Measurements from ENCODE around the gene FOXF2. TPM values are rescaled to one million over a fixed set of nuclear protein-coding genes. Genes with fewer than 3 reads are reported as not detected.

FOXF2 gene
- total RNA-seq, 4 donors from 2014 or later = 9.0 to 45.2 (median 13.5) TPM

DNA sequence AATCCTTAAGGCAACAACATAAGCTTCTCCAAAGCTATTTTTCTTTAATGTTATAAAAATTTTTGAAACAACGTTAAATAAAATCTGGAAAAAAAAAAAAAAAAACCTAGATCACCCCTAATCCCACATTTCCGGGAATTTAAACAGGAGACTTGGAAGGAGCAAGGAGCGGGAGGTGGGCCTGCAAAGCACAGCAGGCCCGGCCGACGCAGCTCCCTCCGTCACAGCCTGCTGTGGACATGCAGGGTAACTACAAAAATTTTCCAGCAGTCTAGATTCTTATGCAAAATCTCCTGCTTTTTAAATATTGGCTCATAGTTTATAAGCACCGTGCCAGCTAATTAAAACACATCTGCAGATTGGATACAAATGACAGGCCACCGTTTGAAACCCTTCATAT, 23.5 kb downstream of the FOXF2 start:
- no peaks in the 10 kb centered on the region for H3K4me1 ChIP-seq
- intact Hi-C loops (cut with DNase I; ENCODE audit: low total_unique reads) = no loop called here
- no peak overlapping the region for H3K4me3 ChIP-seq
- 59 to 70% methylated on average over 8 to 9 of the region's 9 CpGs for WGBS, 2 donors (ENCODE audit: low coverage in 1 of 2)
- peak overlapping the region in 2 of 4 donors; percentile 0 to 2 for H3K27ac ChIP-seq
- H3K9me3 ChIP-seq = no peaks in the 10 kb centered on the region
- TF ChIP-seq POLR2AphosphoS5 (IDR thresholded peaks at IDR 0.05) = no peak
- H3K36me3 ChIP-seq = no peaks in the 10 kb centered on the region
- peaks cover 8% of the 10 kb centered on the region for H3K27me3 ChIP-seq
- DNase-seq = no peak
- in situ Hi-C loops (cut with MboI; ENCODE audit: low pct_ligation_motif_present in 1 of 4, low pct_unique_long_range_greater_than_20kb in 1 of 4, low sequenced_read_pairs in 3 of 4) = loop anchor here in 2 of 4 donors (10.0 to 25.0 kb wide), 2 partner anchors 626 to 818 kb away; no protein-coding TSS in a partner anchor

GRCh38 chr6:1415416-1416063, 26.2 kb downstream of the FOXF2 start:
- no peak for DNase-seq
- intact Hi-C loops (cut with DNase I; ENCODE audit: low total_unique reads) (no loop called here), in situ Hi-C loops (cut with MboI; ENCODE audit: low pct_ligation_motif_present in 1 of 4, low pct_unique_long_range_greater_than_20kb in 1 of 4, low sequenced_read_pairs in 3 of 4) (loop anchor here in 2 of 4 donors (10.0 to 25.0 kb wide), 2 partner anchors 628 to 821 kb away; no protein-coding TSS in a partner anchor)
- no peaks in the 10 kb centered on the region for H3K9me3 ChIP-seq
- no peak for TF ChIP-seq POLR2A (IDR thresholded peaks at IDR 0.05)
- TF ChIP-seq CTCF (IDR thresholded peaks at IDR 0.05) = no peak
- TF ChIP-seq POLR2AphosphoS5 (IDR thresholded peaks at IDR 0.05) = no peak
- TF ChIP-seq EP300 (IDR thresholded peaks at IDR 0.05; ENCODE audit: low read depth) = no peak
- no peaks in the 10 kb centered on the region for H3K4me1 ChIP-seq
- H3K4me3 ChIP-seq = no peak overlapping the region
- no peak overlapping the region for H3K27ac ChIP-seq
- H3K27me3 ChIP-seq = no peaks in the 10 kb centered on the region
- H3K36me3 ChIP-seq = no peaks in the 10 kb centered on the region
- WGBS, 2 donors (ENCODE audit: low coverage in 1 of 2) = 80 to 85% methylated on average over 8 to 10 of the region's 10 CpGs

GRCh38 chr6:1416191-1416760, 26.9 kb downstream of the FOXF2 start:
- H3K4me1 ChIP-seq = no peaks in the 10 kb centered on the region
- H3K27me3 ChIP-seq = peaks cover 1% of the 10 kb centered on the region
- in situ Hi-C loops (cut with MboI; ENCODE audit: low pct_ligation_motif_present in 1 of 4, low pct_unique_long_range_greater_than_20kb in 1 of 4, low sequenced_read_pairs in 3 of 4) (loop anchor here in 2 of 4 donors (10.0 to 25.0 kb wide), 2 partner anchors 629 to 821 kb away; no protein-coding TSS in a partner anchor), intact Hi-C loops (cut with DNase I; ENCODE audit: low total_unique reads) (no loop called here)
- DNase-seq = no peak
- H3K36me3 ChIP-seq = no peaks in the 10 kb centered on the region
- 80% methylated on average over 21 of the region's 21 CpGs; no CpG with 5 or more reads in 1 of the 2 donors for WGBS, 2 donors (ENCODE audit: low coverage in 1 of 2)
- no peak overlapping the region for H3K27ac ChIP-seq
- TF ChIP-seq POLR2A (IDR thresholded peaks at IDR 0.05) = no peak
- no peak for TF ChIP-seq CTCF (IDR thresholded peaks at IDR 0.05)
- no peak for TF ChIP-seq POLR2AphosphoS5 (IDR thresholded peaks at IDR 0.05)
- no peak for TF ChIP-seq EP300 (IDR thresholded peaks at IDR 0.05; ENCODE audit: low read depth)
- no peak overlapping the region for H3K4me3 ChIP-seq
- no peaks in the 10 kb centered on the region for H3K9me3 ChIP-seq

DNA sequence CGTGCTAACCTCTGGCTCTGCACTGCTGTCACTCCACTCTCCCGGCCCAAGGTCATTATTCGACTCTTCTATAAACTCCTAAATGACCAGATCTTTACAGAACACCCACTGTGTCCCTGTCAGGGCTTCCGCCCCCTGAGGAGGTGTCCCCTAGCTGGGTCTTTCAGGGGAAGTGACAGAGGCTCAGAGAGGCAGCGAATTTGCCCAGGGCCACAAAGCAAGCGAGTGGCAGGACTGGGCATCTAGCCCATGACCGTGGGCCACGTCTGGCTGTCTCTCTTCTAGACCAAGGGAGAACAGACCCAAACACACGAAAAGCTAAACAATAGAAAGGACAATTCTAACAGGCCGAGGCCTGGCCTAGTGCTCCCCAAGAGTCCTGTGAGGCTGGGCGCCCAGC, 27.4 kb downstream of the FOXF2 start:
- H3K27ac ChIP-seq = no peak overlapping the region
- in situ Hi-C loops (cut with MboI; ENCODE audit: low pct_ligation_motif_present in 1 of 4, low pct_unique_long_range_greater_than_20kb in 1 of 4, low sequenced_read_pairs in 3 of 4) = loop anchor here in 2 of 4 donors (10.0 to 25.0 kb wide), 2 partner anchors 630 to 822 kb away; no protein-coding TSS in a partner anchor
- H3K4me1 ChIP-seq = no peaks in the 10 kb centered on the region
- no peaks in the 10 kb centered on the region for H3K36me3 ChIP-seq
- H3K9me3 ChIP-seq = no peaks in the 10 kb centered on the region
- WGBS, 2 donors (ENCODE audit: low coverage in 1 of 2) = 80% methylated on average over 1 to 11 of the region's 11 CpGs
- intact Hi-C loops (cut with DNase I; ENCODE audit: low total_unique reads) = no loop called here
- no peak overlapping the region for H3K4me3 ChIP-seq
- DNase-seq = no peak
- TF ChIP-seq EP300 (IDR thresholded peaks at IDR 0.05; ENCODE audit: low read depth) (no peak), POLR2A (IDR thresholded peaks at IDR 0.05) (no peak), CTCF (IDR thresholded peaks at IDR 0.05) (no peak), POLR2AphosphoS5 (IDR thresholded peaks at IDR 0.05) (no peak)
- peaks cover 5% of the 10 kb centered on the region for H3K27me3 ChIP-seq
